DMS114 treated with DMSO at 0.1 percent for 48 hours (cell line): ENCODE measurements around the gene BSX.

ENCODE experiments used
- DNase-seq: peaks from one replicate; lab custom pipeline; 2025; ENCODE audit not compliant: unreplicated experiment; lab: John Stamatoyannopoulos, UW

The BSX gene

GRCh38 chr11:122963961-122964360, 17.7 kb downstream of the BSX start:
- DNase-seq, result no peak

- DNase-seq, result no peak
These were observed 27.2 kb downstream of the BSX start for GRCh38 chr11:122954455-122954854.

DNA sequence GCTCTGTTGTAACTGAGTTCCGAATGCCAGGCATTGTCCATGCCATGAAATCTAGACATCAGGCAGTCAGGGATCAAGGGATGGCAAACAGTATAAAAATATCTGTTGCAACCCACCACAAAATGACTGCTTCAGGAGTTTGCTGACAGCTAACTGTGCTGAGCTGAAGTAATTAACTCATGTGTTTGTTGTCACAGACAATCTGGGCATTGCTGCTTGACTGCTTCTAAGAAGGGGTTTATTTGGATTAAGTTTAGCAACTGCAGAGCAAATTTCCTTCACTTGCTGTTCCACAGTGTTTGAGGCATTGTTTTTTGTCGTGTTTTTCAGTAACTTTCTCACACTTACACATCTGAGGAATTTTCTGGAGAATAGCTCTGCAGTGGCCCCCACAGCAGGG, 30.4 kb downstream of the BSX start:
- DNase-seq, result no peak

DNA sequence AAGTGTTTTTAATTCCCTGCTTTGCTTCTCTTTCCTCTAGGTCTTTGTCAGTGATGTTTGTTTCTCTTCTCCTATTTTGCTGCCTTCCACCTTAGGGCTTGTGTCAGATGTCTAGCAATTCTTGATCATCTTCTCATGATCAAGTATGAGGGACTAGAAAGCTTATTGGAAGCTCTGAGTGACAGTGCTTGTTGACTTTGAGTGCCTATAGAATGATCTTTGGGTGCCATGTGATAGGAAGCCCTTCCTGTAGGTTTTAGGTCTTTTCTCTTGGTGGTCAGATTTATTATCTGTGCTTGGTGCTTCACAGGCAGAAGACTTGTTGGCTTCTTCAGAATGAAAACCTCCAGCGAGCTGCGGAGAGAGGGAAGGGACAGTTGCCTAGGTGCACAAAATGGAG, 43.1 kb downstream of the BSX start:
- no peak for DNase-seq

DNA sequence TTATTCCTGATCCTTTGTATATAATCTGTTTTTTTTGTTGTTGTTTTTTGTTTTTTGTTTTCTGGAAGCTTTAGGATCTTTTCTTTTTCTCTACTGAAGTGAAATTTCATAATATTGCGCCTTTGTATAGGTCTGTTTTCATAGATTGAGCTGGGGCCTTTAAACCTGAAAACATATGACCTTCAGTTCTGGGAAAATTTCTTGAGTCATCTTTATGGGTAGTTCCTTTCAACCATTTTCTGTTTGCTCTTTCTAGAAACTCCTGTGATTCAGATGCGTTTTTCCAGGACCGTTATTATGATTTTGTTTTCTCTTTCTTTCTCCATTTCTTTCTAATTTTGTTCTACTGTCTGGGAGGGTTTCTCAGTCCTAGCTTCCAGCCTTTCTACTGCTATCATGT, 43.7 kb downstream of the BSX start:
- no peak for DNase-seq

- no peak for DNase-seq
These were observed 48.2 kb downstream of the BSX start for GRCh38 chr11:122933416-122933815.

DNA sequence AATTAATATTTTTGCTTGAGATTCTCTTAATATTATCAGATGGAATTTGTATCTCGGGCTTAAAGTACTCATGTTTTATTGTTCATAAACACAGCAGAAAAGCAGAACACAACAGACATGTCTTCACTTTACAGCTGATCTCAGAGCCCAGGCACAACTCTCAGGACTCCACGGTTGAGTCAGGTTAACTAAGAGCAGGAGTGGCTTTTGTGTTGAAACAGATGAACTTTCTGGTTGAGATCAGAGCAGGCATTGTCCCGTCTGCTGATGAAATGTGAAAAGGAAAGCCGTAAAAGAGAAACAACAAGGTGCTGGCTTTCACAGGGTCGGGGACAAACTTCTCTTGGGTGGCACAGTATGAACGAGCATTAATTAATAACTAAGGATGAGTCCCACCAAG, 50.1 kb downstream of the BSX start:
- no peak for DNase-seq
